Activated naive CD4-positive, alpha-beta T cell treated with anti-CD3 and anti-CD28 coated beads for 36 hours (primary cell): ENCODE results near the gene ARL8B. TPM values are rescaled to one million over a fixed set of nuclear protein-coding genes. Genes with fewer than 3 reads are reported as not detected.
"Not testable (repeated sequence)": the region's sequence is repeated elsewhere in the genome, so short reads cannot be mapped to it uniquely, and the experiment has no call there.

Experiments
- CTCF ChIA-PET: fragments of 350-600 bp; sonication (Branson Sonifier 250); formaldehyde crosslinking; loops from one replicate; lab custom pipeline; 2021; ENCODE audit warnings: antibody characterized with exemption; lab: Charles Lee
- DNase-seq: peaks from one replicate; pipeline ENCODE4 v3.0.0-alpha.2; 2020
- H3K27ac Mint-ChIP-seq: one replicate; pipeline ENCODE4 v1.8.0; 2021; ENCODE audit warnings: mild to moderate bottlenecking, mixed read lengths
- H3K27me3 Mint-ChIP-seq: one replicate; pipeline ENCODE4 v1.8.0; 2021; ENCODE audit warnings: low read depth, mixed read lengths
- H3K36me3 Mint-ChIP-seq: one replicate; pipeline ENCODE4 v1.8.0; 2021; ENCODE audit warnings: low read depth, mixed read lengths
- H3K4me1 Mint-ChIP-seq: one replicate; pipeline ENCODE4 v1.8.0; 2021; ENCODE audit warnings: low read depth, mixed read lengths
- H3K4me3 Mint-ChIP-seq: one replicate; pipeline ENCODE4 v1.8.0; 2021; ENCODE audit warnings: mild to moderate bottlenecking, moderate library complexity, mixed read lengths
- H3K9me3 Mint-ChIP-seq: one replicate; pipeline ENCODE4 v1.8.0; 2021; ENCODE audit warnings: mixed read lengths
- intact Hi-C: fragments of 100-400 bp; cut with micrococcal nuclease; formaldehyde crosslinking; loops from one replicate; pipeline ENCODE4 v1.15.1; 2023
- total RNA-seq, 2 experiments: library from RNA; stranded (reverse); gene quantifications; one replicate each; pipeline ENCODE4 v1.2.3, GENCODE V29; 2021

Gene ARL8B
- total RNA-seq, 2 experiments from 2014 or later, result 38.4 to 39.3 TPM

DNA sequence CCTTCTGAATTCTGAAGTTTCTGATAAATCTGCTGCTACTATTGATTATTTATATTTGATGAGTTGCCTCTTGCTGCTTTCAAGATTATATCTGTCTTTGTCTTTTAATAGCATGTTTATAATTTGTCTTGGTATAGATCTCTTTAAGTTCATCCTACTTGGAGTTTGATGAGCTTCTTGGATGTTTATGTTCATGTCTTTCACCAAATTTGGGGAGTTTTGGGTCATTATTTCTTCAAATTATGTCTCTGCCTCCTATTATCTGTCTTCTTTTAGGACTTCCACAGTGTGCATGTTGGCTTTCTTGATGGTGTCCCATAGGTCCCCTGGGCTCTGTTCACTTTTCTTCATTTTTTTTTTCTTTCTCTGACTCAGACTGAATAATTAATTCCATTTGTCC is 33.1 kb downstream of the ARL8B start:
- no peak overlapping the region for H3K4me3 Mint-ChIP-seq
- no peak for DNase-seq
- intact Hi-C loops, result no loop called here
- H3K9me3 Mint-ChIP-seq, result no peaks in the 10 kb centered on the region
- peaks cover 17% of the 10 kb centered on the region for H3K36me3 Mint-ChIP-seq
- H3K27ac Mint-ChIP-seq, result no peak overlapping the region
- H3K4me1 Mint-ChIP-seq, result peaks cover 58% of the 10 kb centered on the region
- H3K27me3 Mint-ChIP-seq, result no peaks in the 10 kb centered on the region
- CTCF ChIA-PET, result interaction anchor here (1.0 kb wide), 1 partner anchor 19 kb away, joined by 3 read pairs; no protein-coding TSS in a partner anchor

- peaks cover 73% of the 10 kb centered on the region for H3K4me1 Mint-ChIP-seq
- H3K9me3 Mint-ChIP-seq, result no peaks in the 10 kb centered on the region
- H3K36me3 Mint-ChIP-seq, result peaks cover 4% of the 10 kb centered on the region
- H3K27ac Mint-ChIP-seq, result no peak overlapping the region
- DNase-seq, result no peak
- H3K4me3 Mint-ChIP-seq, result no peak overlapping the region
- H3K27me3 Mint-ChIP-seq, result no peaks in the 10 kb centered on the region
- CTCF ChIA-PET, result interaction anchor here (1.1 kb wide), 1 partner anchor 13 kb away, joined by 3 read pairs; no protein-coding TSS in a partner anchor
- intact Hi-C loops, result no loop called here
Measured at GRCh38 chr3:5160321-5160720, 38.2 kb downstream of the ARL8B start.

DNA sequence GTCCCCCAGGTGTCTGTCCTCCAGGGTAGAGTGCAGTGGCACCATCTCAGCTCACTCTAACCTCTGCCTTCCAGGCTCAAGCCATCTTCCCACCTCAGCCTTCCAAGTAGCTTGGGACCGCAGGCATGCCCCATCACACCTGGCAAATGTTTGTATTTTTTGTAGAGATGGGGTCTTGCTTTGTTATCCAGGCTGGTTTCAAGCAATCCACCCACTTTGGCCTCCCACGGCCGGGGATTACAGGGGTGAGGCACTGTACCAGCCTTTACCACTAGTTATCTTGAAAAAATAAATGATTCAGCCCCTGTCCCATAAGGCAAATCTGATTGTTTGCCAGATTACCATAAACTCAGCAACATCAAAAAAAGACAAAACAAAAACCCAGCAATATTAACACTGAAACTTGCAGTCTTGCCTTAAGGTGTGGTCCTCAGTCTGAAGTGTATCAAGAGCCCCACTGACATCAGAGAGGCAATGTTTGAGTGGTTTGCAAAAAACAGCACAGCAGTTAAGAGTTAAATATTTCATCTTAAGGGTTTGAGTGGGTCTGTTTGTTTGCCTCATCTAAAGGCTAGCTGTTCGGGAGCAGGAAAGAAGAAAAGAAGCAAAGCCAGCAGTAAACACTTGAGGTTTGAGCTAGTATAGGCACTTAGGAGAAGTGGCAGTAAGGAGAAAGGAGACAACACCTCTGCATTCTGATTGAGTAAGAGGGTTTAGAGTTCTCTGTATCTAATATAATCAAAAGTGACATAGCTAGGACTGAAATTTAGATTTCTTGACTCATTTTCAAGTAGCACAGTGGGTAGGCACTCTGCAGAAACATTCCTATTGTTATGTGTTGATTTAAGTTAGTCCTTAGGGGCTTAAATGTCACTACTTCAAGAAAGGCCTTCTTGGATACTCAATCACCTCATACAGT is 39.1 kb downstream of the ARL8B start:
- H3K27me3 Mint-ChIP-seq, result no peaks in the 10 kb centered on the region
- peaks cover 4% of the 10 kb centered on the region for H3K36me3 Mint-ChIP-seq
- no peaks in the 10 kb centered on the region for H3K9me3 Mint-ChIP-seq
- CTCF ChIA-PET, result interaction anchor here (0.7 to 1.5 kb wide), 3 partner anchors 24 to 166 kb away, joined by 3 to 5 read pairs (median 3); no protein-coding TSS in a partner anchor
- DNase-seq, result peak; percentile 26
- peaks cover 71% of the 10 kb centered on the region for H3K4me1 Mint-ChIP-seq
- no peak overlapping the region for H3K4me3 Mint-ChIP-seq
- intact Hi-C loops, result loop anchor here (1.0 kb wide), 4 partner anchors 25 to 38 kb away; partner anchors contain the start of gene EDEM1
- peak overlapping the region; percentile 54 for H3K27ac Mint-ChIP-seq

- H3K27me3 Mint-ChIP-seq, result no peaks in the 10 kb centered on the region
- no peak for DNase-seq
- intact Hi-C loops, result no loop called here
- no peaks in the 10 kb centered on the region for H3K9me3 Mint-ChIP-seq
- H3K4me3 Mint-ChIP-seq, result no peak overlapping the region
- peaks cover 72% of the 10 kb centered on the region for H3K4me1 Mint-ChIP-seq
- H3K27ac Mint-ChIP-seq, result no peak overlapping the region
- peaks cover 4% of the 10 kb centered on the region for H3K36me3 Mint-ChIP-seq
- CTCF ChIA-PET, result interaction anchor here (1.5 kb wide), 1 partner anchor 25 kb away, joined by 3 read pairs; no protein-coding TSS in a partner anchor
Measured at GRCh38 chr3:5162102-5162501, 40.0 kb downstream of the ARL8B start.

DNA sequence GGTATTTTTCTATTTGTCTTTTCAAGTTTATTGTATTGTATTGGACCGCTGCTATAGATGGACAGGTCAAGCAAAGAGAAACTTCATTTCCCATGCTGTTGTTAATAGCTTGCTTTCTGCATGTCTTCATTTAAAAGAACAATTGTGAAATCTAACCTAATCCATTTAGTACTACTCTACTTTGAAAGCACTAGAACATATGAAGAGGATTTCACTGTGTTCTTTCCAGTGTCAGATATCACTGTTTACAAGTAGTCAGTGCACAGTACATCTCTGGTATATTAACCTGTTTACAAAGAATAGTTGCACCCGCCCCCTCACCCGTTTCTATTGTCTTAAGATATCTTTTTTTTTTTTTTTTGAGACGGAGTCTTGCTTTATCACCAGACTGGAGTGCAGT is 43.6 kb downstream of the ARL8B start:
- no peaks in the 10 kb centered on the region for H3K36me3 Mint-ChIP-seq
- no peaks in the 10 kb centered on the region for H3K27me3 Mint-ChIP-seq
- H3K4me3 Mint-ChIP-seq, result no peak overlapping the region
- H3K9me3 Mint-ChIP-seq, result no peaks in the 10 kb centered on the region
- no peak for DNase-seq
- H3K27ac Mint-ChIP-seq, result no peak overlapping the region
- intact Hi-C loops, result no loop called here
- CTCF ChIA-PET, result interaction anchor here (0.6 to 1.0 kb wide), 2 partner anchors 29 to 89 kb away, joined by 3 to 4 read pairs; no protein-coding TSS in a partner anchor
- H3K4me1 Mint-ChIP-seq, result peaks cover 63% of the 10 kb centered on the region

- DNase-seq, result no peak
- CTCF ChIA-PET, result interaction anchor here (1.0 kb wide), 1 partner anchor 10 kb away, joined by 3 read pairs; no protein-coding TSS in a partner anchor
- Mint-ChIP-seq H3K4me1 (peaks cover 52% of the 10 kb centered on the region), H3K9me3 (no peaks in the 10 kb centered on the region), H3K27ac (no peak overlapping the region), H3K27me3 (no peaks in the 10 kb centered on the region), H3K4me3 (no peak overlapping the region), H3K36me3 (peaks cover 2% of the 10 kb centered on the region)
- intact Hi-C loops, result no loop called here
Measured at GRCh38 chr3:5166846-5167245, 44.8 kb downstream of the ARL8B start.

DNA sequence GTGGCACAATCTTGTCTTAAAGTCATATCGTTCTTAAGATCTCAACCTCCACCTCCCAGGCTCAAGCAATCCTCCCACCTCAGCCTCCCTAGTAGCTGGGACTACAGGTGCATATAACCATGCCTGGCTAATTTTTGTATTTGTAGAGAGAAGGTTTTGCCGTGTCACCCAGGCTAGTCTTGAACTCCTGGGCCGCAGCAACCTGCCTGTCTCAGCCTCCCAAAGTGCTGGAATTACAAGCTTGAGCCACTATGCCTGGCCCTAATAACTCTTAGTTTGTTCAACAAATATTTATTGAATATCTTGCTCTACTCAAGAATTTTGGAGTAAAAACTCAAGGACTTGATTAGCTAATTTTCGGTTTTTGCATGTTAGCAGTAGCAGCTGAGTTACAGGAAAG is 46.0 kb downstream of the ARL8B start:
- Mint-ChIP-seq H3K27ac (no peak overlapping the region), H3K9me3 (no peaks in the 10 kb centered on the region), H3K4me1 (peaks cover 48% of the 10 kb centered on the region), H3K27me3 (no peaks in the 10 kb centered on the region), H3K4me3 (no peak overlapping the region), H3K36me3 (peaks cover 5% of the 10 kb centered on the region)
- CTCF ChIA-PET, result interaction anchor here (0.6 to 1.0 kb wide), 3 partner anchors 31 to 172 kb away, joined by 3 read pairs; no protein-coding TSS in a partner anchor
- DNase-seq, result no peak
- intact Hi-C loops, result no loop called here

DNA sequence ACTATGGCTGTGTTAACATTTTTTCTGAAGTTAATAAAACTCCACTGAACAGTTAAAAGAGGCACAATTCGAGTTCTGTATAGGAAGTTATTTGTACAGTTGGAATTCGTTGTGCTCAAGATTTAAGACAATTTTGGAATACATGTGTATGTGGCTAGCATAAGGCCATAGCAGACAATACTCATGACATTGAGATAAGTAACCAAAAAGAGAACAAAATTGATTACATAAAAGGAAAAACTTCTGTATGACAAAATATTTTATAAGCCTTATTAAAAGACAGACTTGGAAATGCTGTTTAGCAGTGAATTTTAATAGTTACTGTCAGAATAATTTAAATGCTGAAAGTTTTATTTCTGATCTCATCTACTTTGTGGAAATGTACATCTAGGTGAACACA is 47.7 kb downstream of the ARL8B start:
- H3K4me3 Mint-ChIP-seq, result no peak overlapping the region
- no peaks in the 10 kb centered on the region for H3K9me3 Mint-ChIP-seq
- H3K27ac Mint-ChIP-seq, result no peak overlapping the region
- H3K27me3 Mint-ChIP-seq, result no peaks in the 10 kb centered on the region
- CTCF ChIA-PET, result interaction anchor here (0.7 kb wide), 1 partner anchor 183 kb away, joined by 3 read pairs; no protein-coding TSS in a partner anchor
- peaks cover 5% of the 10 kb centered on the region for H3K36me3 Mint-ChIP-seq
- DNase-seq, result no peak
- H3K4me1 Mint-ChIP-seq, result peaks cover 33% of the 10 kb centered on the region
- intact Hi-C loops, result no loop called here

DNA sequence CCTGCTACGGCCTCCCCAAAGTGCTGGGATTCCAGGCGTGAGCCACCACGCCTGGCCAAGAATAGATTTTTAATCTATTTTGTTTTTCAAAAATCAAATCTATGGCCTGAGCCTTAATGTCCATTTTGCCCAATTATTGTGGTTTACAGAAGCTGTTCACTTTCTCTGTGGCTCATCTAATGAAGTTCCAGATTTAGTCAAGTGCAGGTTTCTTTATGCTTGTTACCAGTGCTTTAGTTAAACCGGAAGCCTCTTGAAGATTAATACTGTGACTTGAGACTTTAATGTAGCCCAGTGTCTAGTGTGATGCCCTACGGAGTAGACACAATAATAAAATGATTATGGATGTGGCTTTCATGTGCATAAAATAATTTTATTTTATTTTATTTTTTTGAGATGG is 48.9 kb downstream of the ARL8B start:
- Mint-ChIP-seq H3K27me3 (no peaks in the 10 kb centered on the region), H3K9me3 (no peaks in the 10 kb centered on the region), H3K4me3 (no peak overlapping the region), H3K27ac (no peak overlapping the region), H3K36me3 (peaks cover 5% of the 10 kb centered on the region), H3K4me1 (peaks cover 24% of the 10 kb centered on the region)
- intact Hi-C loops, result no loop called here
- CTCF ChIA-PET, result no interaction called here
- DNase-seq, result no peak

DNA sequence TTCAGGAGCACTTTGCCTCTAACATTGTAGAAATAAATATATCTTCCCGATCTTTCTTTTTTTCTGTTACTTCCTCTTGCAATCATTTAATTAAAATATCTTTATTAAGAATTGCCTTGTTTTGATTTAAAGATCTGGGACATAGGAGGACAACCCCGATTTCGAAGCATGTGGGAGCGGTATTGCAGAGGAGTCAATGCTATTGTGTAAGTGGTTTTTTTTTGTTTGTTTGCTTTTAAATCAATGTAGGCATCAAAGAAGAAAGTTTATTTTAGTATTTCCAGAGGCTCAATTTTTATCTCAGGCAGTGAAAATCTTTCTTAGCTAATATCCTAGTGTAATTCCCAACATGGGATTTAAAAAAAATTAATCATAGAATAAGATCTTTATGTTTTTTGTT is 49.9 kb downstream of the ARL8B start:
- peaks cover 5% of the 10 kb centered on the region for H3K36me3 Mint-ChIP-seq
- H3K4me3 Mint-ChIP-seq, result no peak overlapping the region
- CTCF ChIA-PET, result no interaction called here
- no peak overlapping the region for H3K27ac Mint-ChIP-seq
- intact Hi-C loops, result no loop called here
- H3K9me3 Mint-ChIP-seq, result no peaks in the 10 kb centered on the region
- H3K4me1 Mint-ChIP-seq, result peaks cover 18% of the 10 kb centered on the region
- no peaks in the 10 kb centered on the region for H3K27me3 Mint-ChIP-seq
- DNase-seq, result no peak

DNA sequence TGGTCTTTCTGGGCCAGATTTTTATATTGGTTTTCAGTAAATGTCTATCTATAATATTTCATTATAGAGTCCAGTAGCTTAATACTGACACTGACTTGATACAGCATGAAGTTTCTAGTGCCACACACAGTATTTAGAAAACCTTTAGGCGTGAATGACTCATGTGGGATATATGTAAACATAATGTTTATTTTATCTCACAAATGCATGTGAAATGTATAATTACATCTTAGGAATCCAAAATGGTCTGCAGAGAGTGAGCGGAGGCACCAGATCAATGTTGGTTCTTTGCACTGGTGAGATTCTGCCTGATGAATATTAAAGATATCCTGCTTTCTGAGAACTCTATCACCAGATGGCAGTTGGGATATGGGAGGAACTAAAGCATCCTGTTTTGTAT is 56.9 kb downstream of the ARL8B start:
- H3K4me1 Mint-ChIP-seq, DNase-seq, H3K27ac Mint-ChIP-seq, intact Hi-C loops, H3K9me3 Mint-ChIP-seq, H3K4me3 Mint-ChIP-seq, H3K27me3 Mint-ChIP-seq: not testable (repeated sequence)
- CTCF ChIA-PET, result interaction anchor here (0.6 kb wide), 1 partner anchor 156 kb away, joined by 3 read pairs; no protein-coding TSS in a partner anchor
- H3K36me3 Mint-ChIP-seq, result peaks cover 14% of the 10 kb centered on the region

- DNase-seq, result no peak
- CTCF ChIA-PET, result interaction anchor here (1.2 kb wide), 2 partner anchors 10 to 60 kb away, joined by 3 read pairs; partner anchors contain the start of gene ARL8B
- Mint-ChIP-seq H3K4me3 (no peak overlapping the region), H3K9me3 (no peaks in the 10 kb centered on the region), H3K27me3 (no peaks in the 10 kb centered on the region), H3K36me3 (peaks cover 14% of the 10 kb centered on the region), H3K27ac (no peak overlapping the region), H3K4me1 (peaks cover 15% of the 10 kb centered on the region)
- intact Hi-C loops, result no loop called here
Measured at GRCh38 chr3:5181469-5182141, 59.5 kb downstream of the ARL8B start.
